ENCODE results near the gene MMP26.

The MMP26 gene

DNA sequence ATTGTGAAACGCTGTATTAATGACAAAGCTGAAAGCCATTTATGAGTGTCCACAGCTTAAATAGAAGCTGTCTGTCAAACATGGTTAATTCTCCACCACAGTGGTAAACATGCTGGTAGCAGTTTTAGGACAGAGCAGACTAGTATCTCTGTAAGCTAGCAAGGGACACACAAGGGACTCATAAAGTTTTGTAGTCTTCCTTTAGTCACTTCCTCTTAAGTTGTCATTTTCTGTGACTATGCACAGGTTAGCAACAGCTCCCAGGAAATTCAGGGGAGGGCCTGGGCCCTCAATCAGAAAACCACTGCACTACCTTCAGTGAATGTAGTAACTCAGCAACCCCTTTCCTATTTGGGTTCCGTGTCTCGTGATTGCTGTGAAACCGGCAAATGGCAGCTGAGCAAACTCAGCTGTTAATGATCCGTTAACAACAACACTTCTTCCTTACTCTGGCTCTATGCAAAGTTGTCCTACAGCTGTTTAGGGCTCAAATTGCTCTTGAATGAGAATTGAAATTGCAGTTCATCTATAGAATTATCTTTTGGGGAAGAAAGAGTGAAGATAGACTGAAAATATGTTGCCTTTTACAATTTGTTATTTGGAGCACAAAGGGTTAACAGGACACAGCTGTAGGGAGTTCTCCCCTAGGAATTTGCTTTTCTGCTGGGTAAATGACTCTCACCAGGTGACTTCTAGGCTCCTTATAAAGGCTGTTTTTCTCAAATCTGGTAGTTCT, at the start of gene MMP26:
Gene MMP26 (plus strand): TSS at position 731 of the 736 bp plus-strand sequence.
- Histone ChIP-seq H3K27me3 (ENCODE audit: control insufficient read depth in 5 of 5, insufficient read depth in 4 of 5, low read length in 5 of 5) (no peaks in the 10 kb centered on the region), H3K36me3 (ENCODE audit: control insufficient read depth in 5 of 5, insufficient read depth in 5 of 5, low read length in 5 of 5) (no peaks in the 10 kb centered on the region), H3K9ac (ENCODE audit: low read length in 5 of 5) (no peak within 1 kb of the TSS), H3K9me3 (ENCODE audit: control insufficient read depth in 5 of 5, low read length in 5 of 5) (no peaks in the 10 kb centered on the region), H3K4me3 (ENCODE audit: low read depth in 1 of 5, low read length in 5 of 5) (no peak within 1 kb of the TSS), H3K27ac (ENCODE audit: low read depth, low read length) (no peak within 1 kb of the TSS), H3K4me1 (ENCODE audit: control insufficient read depth in 5 of 5, insufficient read depth in 5 of 5, low read length in 5 of 5) (peaks cover 0 to 7% (median 0%) of the 10 kb centered on the region in 5 donors)

DNA sequence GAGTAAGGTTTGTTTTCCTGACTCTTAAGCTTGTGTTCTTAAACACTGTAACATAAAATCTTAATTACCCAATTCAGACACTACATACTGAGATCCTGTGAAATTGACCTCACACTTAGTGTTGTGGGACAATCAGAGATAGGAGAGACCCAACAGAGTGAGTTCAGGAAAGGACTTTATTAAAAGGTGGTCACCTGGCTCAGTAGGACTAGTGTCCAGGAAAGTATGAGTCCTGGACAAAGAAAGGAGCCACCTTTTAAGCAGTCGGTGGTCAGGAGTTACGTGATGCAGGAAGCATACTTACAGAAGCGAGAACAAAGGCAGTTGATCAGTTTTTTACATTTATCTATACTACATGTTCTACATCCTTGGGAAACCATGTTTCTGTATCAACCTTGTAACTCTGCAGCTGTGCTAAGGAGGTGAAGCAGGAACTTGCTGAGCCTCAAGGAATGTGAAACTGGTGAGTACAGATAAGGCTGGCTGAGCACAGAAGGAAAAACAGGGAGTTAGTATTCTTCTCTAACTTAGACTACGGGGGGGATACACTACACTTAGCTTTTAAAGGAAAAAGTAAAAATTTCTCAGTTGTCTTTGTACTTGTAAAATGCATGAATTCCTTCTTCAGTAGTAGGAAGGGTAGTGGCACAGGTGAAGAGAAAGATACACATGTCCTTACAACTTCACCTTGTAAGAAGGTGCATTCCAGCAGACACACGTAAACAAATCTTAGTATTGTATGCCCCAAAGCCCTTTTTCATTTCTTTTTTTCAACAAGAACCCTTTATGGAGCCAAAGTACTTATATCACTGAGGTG, 45.7 kb upstream of the MMP26 start:
- Histone ChIP-seq H3K27me3 (ENCODE audit: control insufficient read depth in 5 of 5, insufficient read depth in 4 of 5, low read length in 5 of 5) (no peaks in the 10 kb centered on the region), H3K36me3 (ENCODE audit: control insufficient read depth in 5 of 5, insufficient read depth in 5 of 5, low read length in 5 of 5) (no peaks in the 10 kb centered on the region), H3K4me1 (ENCODE audit: control insufficient read depth in 5 of 5, insufficient read depth in 5 of 5, low read length in 5 of 5) (no peaks in the 10 kb centered on the region), H3K4me3 (ENCODE audit: low read depth in 1 of 5, low read length in 5 of 5) (no peak overlapping the region), H3K9ac (ENCODE audit: low read length in 5 of 5) (no peak overlapping the region), H3K27ac (ENCODE audit: low read depth, low read length) (no peak overlapping the region), H3K9me3 (ENCODE audit: control insufficient read depth in 5 of 5, low read length in 5 of 5) (no peaks in the 10 kb centered on the region)

DNA sequence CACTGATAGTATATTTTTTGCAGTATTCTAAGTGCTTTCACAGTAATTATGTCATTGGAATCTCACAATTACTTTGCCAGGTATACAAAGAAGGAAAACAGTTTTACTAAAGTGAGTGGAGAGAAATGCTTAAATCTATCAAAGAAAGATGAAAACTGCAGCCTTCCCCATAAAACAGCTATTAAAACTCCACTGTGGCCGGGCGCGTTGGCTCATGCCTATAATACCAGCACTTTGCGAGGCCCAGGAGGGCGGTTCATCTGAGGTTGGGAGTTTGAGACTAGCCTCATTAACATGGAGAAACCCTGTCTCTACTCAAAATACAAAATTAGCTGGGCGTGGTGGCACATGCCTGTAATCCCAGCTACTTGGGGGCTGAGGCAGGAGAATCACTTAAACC, 41.7 kb upstream of the MMP26 start:
- Histone ChIP-seq H3K9ac (ENCODE audit: low read length in 5 of 5) (no peak overlapping the region), H3K4me1 (ENCODE audit: control insufficient read depth in 5 of 5, insufficient read depth in 5 of 5, low read length in 5 of 5) (no peaks in the 10 kb centered on the region), H3K9me3 (ENCODE audit: control insufficient read depth in 5 of 5, low read length in 5 of 5) (no peaks in the 10 kb centered on the region), H3K4me3 (ENCODE audit: low read depth in 1 of 5, low read length in 5 of 5) (no peak overlapping the region), H3K36me3 (ENCODE audit: control insufficient read depth in 5 of 5, insufficient read depth in 5 of 5, low read length in 5 of 5) (no peaks in the 10 kb centered on the region), H3K27ac (ENCODE audit: low read depth, low read length) (no peak overlapping the region), H3K27me3 (ENCODE audit: control insufficient read depth in 5 of 5, insufficient read depth in 4 of 5, low read length in 5 of 5) (no peaks in the 10 kb centered on the region)

DNA sequence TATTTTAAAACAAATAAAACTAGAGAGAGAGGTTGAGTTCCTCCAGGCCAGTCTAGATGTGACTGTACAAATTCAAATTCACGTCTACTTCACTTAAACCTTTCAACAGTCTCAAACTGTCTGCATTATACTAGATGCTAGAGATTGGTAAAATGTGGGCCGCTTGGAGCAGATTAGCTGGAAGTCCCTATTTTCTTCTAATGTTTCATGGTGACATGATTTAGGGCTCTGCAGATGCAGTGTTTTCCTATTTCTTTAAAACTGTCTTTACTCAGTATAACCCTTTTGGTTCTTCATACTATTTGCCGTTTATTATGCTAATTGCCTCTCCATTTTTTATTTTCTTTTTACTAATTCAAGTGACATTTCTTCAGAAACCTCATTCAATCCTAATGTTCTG, 40.4 kb upstream of the MMP26 start:
- Histone ChIP-seq H3K4me3 (ENCODE audit: low read depth in 1 of 5, low read length in 5 of 5) (no peak overlapping the region), H3K36me3 (ENCODE audit: control insufficient read depth in 5 of 5, insufficient read depth in 5 of 5, low read length in 5 of 5) (no peaks in the 10 kb centered on the region), H3K27me3 (ENCODE audit: control insufficient read depth in 5 of 5, insufficient read depth in 4 of 5, low read length in 5 of 5) (no peaks in the 10 kb centered on the region), H3K27ac (ENCODE audit: low read depth, low read length) (no peak overlapping the region), H3K4me1 (ENCODE audit: control insufficient read depth in 5 of 5, insufficient read depth in 5 of 5, low read length in 5 of 5) (no peaks in the 10 kb centered on the region), H3K9ac (ENCODE audit: low read length in 5 of 5) (no peak overlapping the region), H3K9me3 (ENCODE audit: control insufficient read depth in 5 of 5, low read length in 5 of 5) (no peaks in the 10 kb centered on the region)

DNA sequence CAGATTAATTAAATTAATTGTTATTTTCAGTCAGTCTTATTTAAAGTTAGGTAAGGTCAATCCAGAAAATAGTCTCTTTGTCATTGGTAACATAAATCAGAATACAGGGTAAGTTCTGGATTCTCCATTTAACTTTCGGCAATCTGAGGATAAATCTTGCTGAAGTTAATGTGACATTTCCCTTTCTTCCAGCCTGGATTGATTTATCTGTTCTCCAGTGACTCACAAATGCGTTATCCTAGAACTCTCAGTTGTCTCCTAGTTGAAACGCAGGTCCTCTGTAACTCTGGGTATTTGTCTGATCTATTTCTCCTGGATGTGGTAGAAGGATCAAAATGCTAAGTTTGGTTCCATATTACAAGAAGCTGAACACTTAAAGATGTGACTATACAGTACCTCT, 39.8 kb upstream of the MMP26 start:
- Histone ChIP-seq H3K36me3 (ENCODE audit: control insufficient read depth in 5 of 5, insufficient read depth in 5 of 5, low read length in 5 of 5) (no peaks in the 10 kb centered on the region), H3K9me3 (ENCODE audit: control insufficient read depth in 5 of 5, low read length in 5 of 5) (no peaks in the 10 kb centered on the region), H3K27ac (ENCODE audit: low read depth, low read length) (no peak overlapping the region), H3K27me3 (ENCODE audit: control insufficient read depth in 5 of 5, insufficient read depth in 4 of 5, low read length in 5 of 5) (no peaks in the 10 kb centered on the region), H3K4me3 (ENCODE audit: low read depth in 1 of 5, low read length in 5 of 5) (no peak overlapping the region), H3K4me1 (ENCODE audit: control insufficient read depth in 5 of 5, insufficient read depth in 5 of 5, low read length in 5 of 5) (no peaks in the 10 kb centered on the region), H3K9ac (ENCODE audit: low read length in 5 of 5) (no peak overlapping the region)

DNA sequence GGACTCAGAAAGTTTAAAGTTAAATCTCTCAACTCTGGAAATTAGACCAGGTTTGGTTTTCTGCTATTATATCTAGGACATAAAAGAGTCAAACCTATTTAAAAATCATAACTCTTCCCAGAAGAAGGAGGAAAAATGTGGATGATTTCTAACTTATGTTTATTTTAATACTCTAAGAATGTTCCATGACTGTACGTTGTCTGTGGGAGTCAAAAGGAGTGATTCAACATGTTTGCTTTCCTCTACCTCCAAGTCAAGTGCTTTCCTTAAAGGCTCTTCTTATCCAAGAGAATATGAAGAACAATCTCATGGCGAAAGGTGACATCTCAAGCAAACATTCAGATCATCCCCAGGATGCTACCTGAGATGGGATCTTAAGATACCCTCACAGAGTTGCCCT, 39.2 kb upstream of the MMP26 start:
- Histone ChIP-seq H3K27ac (ENCODE audit: low read depth, low read length) (no peak overlapping the region), H3K4me3 (ENCODE audit: low read depth in 1 of 5, low read length in 5 of 5) (no peak overlapping the region), H3K9me3 (ENCODE audit: control insufficient read depth in 5 of 5, low read length in 5 of 5) (no peaks in the 10 kb centered on the region), H3K36me3 (ENCODE audit: control insufficient read depth in 5 of 5, insufficient read depth in 5 of 5, low read length in 5 of 5) (no peaks in the 10 kb centered on the region), H3K4me1 (ENCODE audit: control insufficient read depth in 5 of 5, insufficient read depth in 5 of 5, low read length in 5 of 5) (no peaks in the 10 kb centered on the region), H3K9ac (ENCODE audit: low read length in 5 of 5) (no peak overlapping the region), H3K27me3 (ENCODE audit: control insufficient read depth in 5 of 5, insufficient read depth in 4 of 5, low read length in 5 of 5) (no peaks in the 10 kb centered on the region)

DNA sequence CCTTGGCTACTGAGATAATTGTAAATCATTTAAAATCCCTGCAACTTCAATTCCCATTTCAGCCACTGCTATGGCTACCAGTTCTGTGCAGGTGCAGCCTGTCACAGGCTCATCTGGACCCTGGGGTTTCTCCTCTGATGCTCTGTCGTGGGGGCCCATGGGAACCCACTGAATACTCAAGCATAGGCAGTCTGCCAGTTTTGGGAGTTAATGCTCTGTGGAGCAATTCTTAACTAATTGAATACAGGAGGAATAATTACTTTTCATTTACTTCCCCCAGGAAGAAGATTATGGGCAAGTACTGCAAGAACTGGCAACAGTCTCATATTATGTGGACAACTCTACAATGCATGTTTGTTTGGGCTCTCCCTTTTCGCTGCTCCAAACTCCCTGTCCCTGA, 32.8 kb upstream of the MMP26 start:
- Histone ChIP-seq H3K9me3 (ENCODE audit: control insufficient read depth in 5 of 5, low read length in 5 of 5) (no peaks in the 10 kb centered on the region), H3K4me1 (ENCODE audit: control insufficient read depth in 5 of 5, insufficient read depth in 5 of 5, low read length in 5 of 5) (no peaks in the 10 kb centered on the region), H3K4me3 (ENCODE audit: low read depth in 1 of 5, low read length in 5 of 5) (no peak overlapping the region), H3K27ac (ENCODE audit: low read depth, low read length) (no peak overlapping the region), H3K36me3 (ENCODE audit: control insufficient read depth in 5 of 5, insufficient read depth in 5 of 5, low read length in 5 of 5) (no peaks in the 10 kb centered on the region), H3K9ac (ENCODE audit: low read length in 5 of 5) (no peak overlapping the region), H3K27me3 (ENCODE audit: control insufficient read depth in 5 of 5, insufficient read depth in 4 of 5, low read length in 5 of 5) (peaks cover 0 to 3% (median 0%) of the 10 kb centered on the region in 5 donors)

DNA sequence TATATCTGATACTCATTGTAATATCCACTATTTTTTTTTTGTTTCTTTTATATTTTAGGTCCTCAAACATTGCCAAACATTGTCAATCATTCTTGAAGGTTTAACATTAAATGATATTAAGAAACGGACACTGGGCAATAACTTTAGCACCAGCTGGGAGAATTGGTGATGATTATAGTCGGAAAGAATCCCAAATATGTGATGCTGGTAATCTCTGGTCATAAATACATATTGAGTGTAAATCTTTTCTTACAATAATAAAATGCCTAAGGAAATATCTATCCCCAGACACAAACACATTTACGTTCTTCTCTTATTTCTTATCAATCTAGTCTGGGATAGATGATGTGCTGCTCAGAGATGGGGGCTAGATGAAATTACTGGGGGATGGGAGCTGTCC, 32.1 kb upstream of the MMP26 start:
- Histone ChIP-seq H3K36me3 (ENCODE audit: control insufficient read depth in 5 of 5, insufficient read depth in 5 of 5, low read length in 5 of 5) (no peaks in the 10 kb centered on the region), H3K9me3 (ENCODE audit: control insufficient read depth in 5 of 5, low read length in 5 of 5) (no peaks in the 10 kb centered on the region), H3K4me1 (ENCODE audit: control insufficient read depth in 5 of 5, insufficient read depth in 5 of 5, low read length in 5 of 5) (no peaks in the 10 kb centered on the region), H3K9ac (ENCODE audit: low read length in 5 of 5) (no peak overlapping the region), H3K27ac (ENCODE audit: low read depth, low read length) (no peak overlapping the region), H3K27me3 (ENCODE audit: control insufficient read depth in 5 of 5, insufficient read depth in 4 of 5, low read length in 5 of 5) (peaks cover 0 to 3% (median 0%) of the 10 kb centered on the region in 5 donors), H3K4me3 (ENCODE audit: low read depth in 1 of 5, low read length in 5 of 5) (no peak overlapping the region)

DNA sequence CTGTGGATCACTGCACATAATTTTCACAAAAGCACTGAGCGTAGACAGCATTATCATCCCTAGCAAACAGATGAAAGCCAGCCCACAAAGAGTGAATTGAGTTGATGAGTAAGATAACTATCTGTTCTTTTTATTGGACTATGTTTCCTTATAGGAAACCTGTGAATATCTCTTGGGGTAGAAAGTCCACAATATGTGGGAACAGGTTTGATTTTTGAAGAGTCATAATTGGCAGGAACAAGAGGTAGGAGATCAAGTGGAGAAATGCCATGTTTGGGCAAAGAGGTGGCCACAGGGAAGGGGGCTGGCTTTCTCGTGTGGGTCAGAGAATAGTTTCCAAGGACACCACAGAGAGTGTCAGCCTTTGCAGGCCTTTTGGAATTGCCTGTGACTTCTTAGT, 30.8 kb upstream of the MMP26 start:
- no peak overlapping the region for H3K4me3 ChIP-seq (ENCODE audit: low read depth in 1 of 5, low read length in 5 of 5)
- H3K27me3 ChIP-seq (ENCODE audit: control insufficient read depth in 5 of 5, insufficient read depth in 4 of 5, low read length in 5 of 5): peaks cover 0 to 3% (median 0%) of the 10 kb centered on the region in 5 donors
- no peaks in the 10 kb centered on the region for H3K4me1 ChIP-seq (ENCODE audit: control insufficient read depth in 5 of 5, insufficient read depth in 5 of 5, low read length in 5 of 5)
- H3K36me3 ChIP-seq (ENCODE audit: control insufficient read depth in 5 of 5, insufficient read depth in 5 of 5, low read length in 5 of 5): no peaks in the 10 kb centered on the region
- H3K9ac ChIP-seq (ENCODE audit: low read length in 5 of 5): no peak overlapping the region
- H3K27ac ChIP-seq (ENCODE audit: low read depth, low read length): no peak overlapping the region
- no peaks in the 10 kb centered on the region for H3K9me3 ChIP-seq (ENCODE audit: control insufficient read depth in 5 of 5, low read length in 5 of 5)

DNA sequence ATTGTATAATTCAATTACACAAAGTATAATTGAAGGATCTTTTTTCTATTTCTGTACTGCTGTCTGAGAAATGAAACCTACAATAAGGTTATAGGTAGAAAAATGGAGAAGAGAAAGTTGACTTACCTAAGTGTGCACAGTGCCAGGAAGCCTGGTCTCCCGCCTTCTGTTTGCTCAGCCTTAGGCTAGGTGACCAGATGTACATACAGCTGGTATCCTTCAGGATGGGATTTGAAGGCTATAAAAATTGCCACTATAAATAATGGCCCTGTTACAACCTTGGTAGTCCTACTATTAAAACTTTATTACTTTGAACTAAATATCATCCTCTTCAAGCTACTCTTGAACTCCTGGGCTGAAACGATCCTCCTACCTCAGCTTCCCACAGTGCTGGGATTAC, 26.6 kb upstream of the MMP26 start:
- Histone ChIP-seq H3K36me3 (ENCODE audit: control insufficient read depth in 5 of 5, insufficient read depth in 5 of 5, low read length in 5 of 5) (no peaks in the 10 kb centered on the region), H3K27me3 (ENCODE audit: control insufficient read depth in 5 of 5, insufficient read depth in 4 of 5, low read length in 5 of 5) (peaks cover 0 to 3% (median 0%) of the 10 kb centered on the region in 5 donors), H3K9me3 (ENCODE audit: control insufficient read depth in 5 of 5, low read length in 5 of 5) (no peaks in the 10 kb centered on the region), H3K9ac (ENCODE audit: low read length in 5 of 5) (no peak overlapping the region), H3K27ac (ENCODE audit: low read depth, low read length) (no peak overlapping the region), H3K4me1 (ENCODE audit: control insufficient read depth in 5 of 5, insufficient read depth in 5 of 5, low read length in 5 of 5) (no peaks in the 10 kb centered on the region), H3K4me3 (ENCODE audit: low read depth in 1 of 5, low read length in 5 of 5) (no peak overlapping the region)
